ENCODE results near the gene ENPEP.
"Not testable (repeated sequence)": the region's sequence is repeated elsewhere in the genome, so short reads cannot be mapped to it uniquely, and the experiment has no call there.

Gene ENPEP

DNA sequence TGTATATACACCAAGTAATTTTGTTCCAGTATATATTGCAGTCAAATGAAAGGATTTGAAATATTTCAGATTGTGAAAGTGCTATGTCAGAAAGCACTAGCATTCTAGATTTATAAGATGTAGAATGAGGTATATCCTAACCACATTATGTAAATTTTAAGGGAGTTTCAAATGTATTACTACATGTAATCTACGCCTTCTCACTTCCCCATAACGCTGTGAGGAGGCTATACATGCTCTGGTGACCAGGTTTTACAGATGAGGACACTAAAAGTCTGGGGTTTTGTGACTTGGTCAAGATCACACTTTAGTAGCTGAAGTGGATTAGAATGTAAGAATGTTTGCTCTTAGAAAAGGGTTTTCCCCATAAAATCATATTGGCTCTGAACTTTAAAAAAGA, 8.1 kb downstream of the ENPEP start:
- no peak overlapping the region for H3K27ac ChIP-seq
- TF ChIP-seq, protein P1, sequence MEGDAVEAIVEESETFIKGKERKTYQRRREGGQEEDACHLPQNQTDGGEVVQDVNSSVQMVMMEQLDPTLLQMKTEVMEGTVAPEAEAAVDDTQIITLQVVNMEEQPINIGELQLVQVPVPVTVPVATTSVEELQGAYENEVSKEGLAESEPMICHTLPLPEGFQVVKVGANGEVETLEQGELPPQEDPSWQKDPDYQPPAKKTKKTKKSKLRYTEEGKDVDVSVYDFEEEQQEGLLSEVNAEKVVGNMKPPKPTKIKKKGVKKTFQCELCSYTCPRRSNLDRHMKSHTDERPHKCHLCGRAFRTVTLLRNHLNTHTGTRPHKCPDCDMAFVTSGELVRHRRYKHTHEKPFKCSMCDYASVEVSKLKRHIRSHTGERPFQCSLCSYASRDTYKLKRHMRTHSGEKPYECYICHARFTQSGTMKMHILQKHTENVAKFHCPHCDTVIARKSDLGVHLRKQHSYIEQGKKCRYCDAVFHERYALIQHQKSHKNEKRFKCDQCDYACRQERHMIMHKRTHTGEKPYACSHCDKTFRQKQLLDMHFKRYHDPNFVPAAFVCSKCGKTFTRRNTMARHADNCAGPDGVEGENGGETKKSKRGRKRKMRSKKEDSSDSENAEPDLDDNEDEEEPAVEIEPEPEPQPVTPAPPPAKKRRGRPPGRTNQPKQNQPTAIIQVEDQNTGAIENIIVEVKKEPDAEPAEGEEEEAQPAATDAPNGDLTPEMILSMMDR (conservative IDR thresholded peaks at IDR 0.05; ENCODE audit: low read depth, low read length): no peak
- no peaks in the 10 kb centered on the region for H4K20me1 ChIP-seq (ENCODE audit: insufficient read depth)
- no peak overlapping the region for H3K4me2 ChIP-seq
- no peak overlapping the region for H2AFZ ChIP-seq (ENCODE audit: low read depth)
- H3K4me1 ChIP-seq (ENCODE audit: low read depth, poor library complexity, severe bottlenecking): peaks cover 23% of the 10 kb centered on the region
- no peaks in the 10 kb centered on the region for H3K27me3 ChIP-seq (ENCODE audit: insufficient read depth, low read depth)
- H3K36me3 ChIP-seq (ENCODE audit: insufficient read depth): no peaks in the 10 kb centered on the region
- H3K4me3 ChIP-seq (IDR thresholded peaks at IDR 0.05; ENCODE audit: insufficient read depth, low read depth, low read length): no peak overlapping the region
- no peaks in the 10 kb centered on the region for H3K79me2 ChIP-seq (ENCODE audit: insufficient read depth, low read depth)
- H3K9ac ChIP-seq: no peak overlapping the region

DNA sequence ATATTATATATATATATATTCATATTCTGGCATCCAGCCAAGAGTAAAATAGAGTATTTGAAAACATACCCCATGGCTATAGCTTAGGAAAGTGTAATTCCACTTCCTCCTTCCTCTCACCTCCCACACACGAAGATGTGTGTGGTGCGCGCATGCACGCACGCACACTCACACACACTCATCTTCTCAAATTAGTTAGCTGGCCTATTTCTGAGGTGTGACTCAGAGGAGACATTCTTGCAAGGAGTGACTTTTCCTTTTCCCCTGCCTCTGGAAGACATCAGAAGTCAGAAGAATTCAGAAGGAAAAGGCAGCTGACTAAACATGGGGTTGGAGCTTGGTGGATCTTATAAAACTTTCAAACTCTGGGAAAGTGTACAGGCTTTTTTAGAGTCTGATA, 8.8 kb downstream of the ENPEP start:
- H3K36me3 ChIP-seq (ENCODE audit: insufficient read depth): no peaks in the 10 kb centered on the region
- H3K79me2 ChIP-seq (ENCODE audit: insufficient read depth, low read depth): no peaks in the 10 kb centered on the region
- H3K9ac ChIP-seq: no peak overlapping the region
- H2AFZ ChIP-seq (ENCODE audit: low read depth): no peak overlapping the region
- H3K4me1 ChIP-seq (ENCODE audit: low read depth, poor library complexity, severe bottlenecking): peaks cover 23% of the 10 kb centered on the region
- no peaks in the 10 kb centered on the region for H3K27me3 ChIP-seq (ENCODE audit: insufficient read depth, low read depth)
- no peak overlapping the region for H3K4me2 ChIP-seq
- no peak overlapping the region for H3K27ac ChIP-seq
- no peaks in the 10 kb centered on the region for H4K20me1 ChIP-seq (ENCODE audit: insufficient read depth)
- TF ChIP-seq, protein P1 (conservative IDR thresholded peaks at IDR 0.05; ENCODE audit: low read depth, low read length): no peak
- no peak overlapping the region for H3K4me3 ChIP-seq (IDR thresholded peaks at IDR 0.05; ENCODE audit: insufficient read depth, low read depth, low read length)

DNA sequence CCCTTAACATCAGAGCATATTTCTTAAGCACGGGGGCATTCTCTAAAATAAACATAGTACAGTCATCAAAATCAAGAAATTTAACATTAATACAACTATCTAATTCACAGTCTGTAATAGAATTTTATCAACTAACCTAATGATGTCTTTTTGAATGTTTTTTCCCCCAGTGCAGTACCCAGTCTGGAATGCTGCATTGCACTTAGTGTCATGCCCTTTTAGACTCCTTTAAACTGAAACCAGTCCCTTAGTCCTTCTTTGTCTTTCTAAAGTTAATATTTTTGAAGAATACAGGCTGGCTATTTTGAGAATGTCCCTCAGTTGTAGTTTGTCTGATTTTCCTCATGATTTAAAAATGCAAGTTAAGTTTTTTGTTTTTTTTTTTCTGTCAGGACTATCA, 9.5 kb downstream of the ENPEP start:
- Histone ChIP-seq H3K4me2 (no peak overlapping the region), H4K20me1 (ENCODE audit: insufficient read depth) (no peaks in the 10 kb centered on the region), H3K27ac (no peak overlapping the region), H3K4me3 (IDR thresholded peaks at IDR 0.05; ENCODE audit: insufficient read depth, low read depth, low read length) (no peak overlapping the region), H3K36me3 (ENCODE audit: insufficient read depth) (no peaks in the 10 kb centered on the region), H2AFZ (ENCODE audit: low read depth) (no peak overlapping the region), H3K27me3 (ENCODE audit: insufficient read depth, low read depth) (no peaks in the 10 kb centered on the region), H3K4me1 (ENCODE audit: low read depth, poor library complexity, severe bottlenecking) (peaks cover 23% of the 10 kb centered on the region), H3K79me2 (ENCODE audit: insufficient read depth, low read depth) (no peaks in the 10 kb centered on the region), H3K9ac (no peak overlapping the region)
- TF ChIP-seq, protein P1 (conservative IDR thresholded peaks at IDR 0.05; ENCODE audit: low read depth, low read length): no peak

DNA sequence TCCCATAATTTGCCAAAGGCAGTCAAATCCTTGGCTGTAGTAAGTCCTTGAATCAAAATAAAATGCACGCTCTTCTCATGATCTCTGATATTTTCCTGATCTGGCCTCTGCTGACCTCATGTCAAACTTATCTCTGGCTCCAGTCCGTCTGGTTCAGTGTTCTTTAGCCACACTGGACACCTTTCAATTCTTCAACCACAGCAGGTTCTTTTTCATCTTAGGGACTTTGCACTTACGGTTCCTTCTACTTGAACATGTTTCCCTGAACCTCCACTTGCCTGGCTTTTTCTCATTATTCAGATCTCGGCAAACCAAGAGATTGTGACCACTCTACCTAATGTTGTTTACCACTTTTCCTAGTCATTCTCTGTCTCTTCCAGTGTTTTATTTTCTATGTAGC, 10.3 kb downstream of the ENPEP start:
- H3K27ac ChIP-seq: no peak overlapping the region
- no peak overlapping the region for H3K4me3 ChIP-seq (IDR thresholded peaks at IDR 0.05; ENCODE audit: insufficient read depth, low read depth, low read length)
- H3K36me3 ChIP-seq (ENCODE audit: insufficient read depth): no peaks in the 10 kb centered on the region
- no peak overlapping the region for H3K9ac ChIP-seq
- H3K4me1 ChIP-seq (ENCODE audit: low read depth, poor library complexity, severe bottlenecking): peaks cover 23% of the 10 kb centered on the region
- H4K20me1 ChIP-seq (ENCODE audit: insufficient read depth): no peaks in the 10 kb centered on the region
- no peak overlapping the region for H3K4me2 ChIP-seq
- TF ChIP-seq, protein P1 (conservative IDR thresholded peaks at IDR 0.05; ENCODE audit: low read depth, low read length): no peak
- H3K79me2 ChIP-seq (ENCODE audit: insufficient read depth, low read depth): no peaks in the 10 kb centered on the region
- no peak overlapping the region for H2AFZ ChIP-seq (ENCODE audit: low read depth)
- no peaks in the 10 kb centered on the region for H3K27me3 ChIP-seq (ENCODE audit: insufficient read depth, low read depth)

DNA sequence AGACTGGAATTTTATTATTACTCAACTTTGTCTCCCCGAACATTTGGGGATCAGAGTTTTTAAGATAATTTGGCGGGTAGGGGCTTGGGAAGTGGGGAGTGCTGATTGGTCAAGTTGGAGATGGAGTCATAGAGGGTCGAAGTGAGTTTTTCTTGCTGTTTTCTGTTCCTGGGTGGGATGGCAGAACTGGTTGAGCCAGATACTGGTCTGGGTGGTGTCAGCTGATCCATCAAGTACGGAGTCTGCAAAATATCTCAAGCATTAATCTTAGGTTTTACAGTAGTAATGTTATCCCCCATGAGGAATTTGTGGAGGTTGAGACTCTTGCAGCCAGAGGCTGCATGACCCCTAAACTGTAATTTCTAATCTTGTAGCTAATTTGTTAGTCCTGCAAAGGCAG, 10.9 kb downstream of the ENPEP start:
- H3K27me3 ChIP-seq (ENCODE audit: insufficient read depth, low read depth); H3K9ac ChIP-seq; H3K4me3 ChIP-seq (IDR thresholded peaks at IDR 0.05; ENCODE audit: insufficient read depth, low read depth, low read length); H2AFZ ChIP-seq (ENCODE audit: low read depth); H3K4me2 ChIP-seq; H3K79me2 ChIP-seq (ENCODE audit: insufficient read depth, low read depth); H4K20me1 ChIP-seq (ENCODE audit: insufficient read depth); H3K27ac ChIP-seq; H3K36me3 ChIP-seq (ENCODE audit: insufficient read depth): not testable (repeated sequence)
- peaks cover 23% of the 10 kb centered on the region for H3K4me1 ChIP-seq (ENCODE audit: low read depth, poor library complexity, severe bottlenecking)

Data from KMS-11 (cell line).